CD4-positive, alpha-beta T cell treated with Interleukin-21 for 1 hour (primary cell): Measurements from ENCODE around the gene CRYL1.

ENCODE experiments used
- DNase-seq: peaks from one replicate; pipeline ENCODE4 v3.0.0-alpha.2; 2020

The CRYL1 gene

GRCh38 chr13:20526664-20527063 lies 1.0 kb upstream of the CRYL1 start:
- no peak for DNase-seq

- DNase-seq = peak; percentile 25
Measured at GRCh38 chr13:20525144-20525600, 485 bp downstream of the CRYL1 start.

- no peak for DNase-seq
Measured at GRCh38 chr13:20521364-20522115, 4.1 kb downstream of the CRYL1 start.

GRCh38 chr13:20519875-20520274 lies 5.8 kb downstream of the CRYL1 start:
- DNase-seq = no peak

GRCh38 chr13:20518660-20519100 lies 7.0 kb downstream of the CRYL1 start:
- DNase-seq = no peak

- DNase-seq = no peak
Measured at GRCh38 chr13:20514866-20515265, 10.8 kb downstream of the CRYL1 start.

GRCh38 chr13:20513466-20513995 lies 12.1 kb downstream of the CRYL1 start:
- DNase-seq = no peak

- DNase-seq = no peak
Measured at GRCh38 chr13:20512042-20512683, 13.5 kb downstream of the CRYL1 start.

- no peak for DNase-seq
Measured at GRCh38 chr13:20506696-20507095, 19.0 kb downstream of the CRYL1 start.

GRCh38 chr13:20505405-20506366 lies 20.0 kb downstream of the CRYL1 start:
- DNase-seq = no peak

GRCh38 chr13:20503088-20504083 lies 22.3 kb downstream of the CRYL1 start:
- DNase-seq = no peak

GRCh38 chr13:20501592-20501991 lies 24.1 kb downstream of the CRYL1 start:
- no peak for DNase-seq

- no peak for DNase-seq
Measured at GRCh38 chr13:20501120-20501519, 24.5 kb downstream of the CRYL1 start.

GRCh38 chr13:20499986-20500385 lies 25.7 kb downstream of the CRYL1 start:
- no peak for DNase-seq

GRCh38 chr13:20498659-20499058 lies 27.0 kb downstream of the CRYL1 start:
- DNase-seq = no peak

- no peak for DNase-seq
Measured at GRCh38 chr13:20498129-20498528, 27.5 kb downstream of the CRYL1 start.

- no peak for DNase-seq
Measured at GRCh38 chr13:20497006-20497775, 28.5 kb downstream of the CRYL1 start.

GRCh38 chr13:20495087-20496023 lies 30.3 kb downstream of the CRYL1 start:
- peak; percentile 79 for DNase-seq

GRCh38 chr13:20494656-20495055 lies 31.0 kb downstream of the CRYL1 start:
- no peak for DNase-seq

- peak; percentile 49 for DNase-seq
Measured at GRCh38 chr13:20492641-20493040, 33.0 kb downstream of the CRYL1 start.
